Right lobe of liver (tissue), 6 donors: ENCODE data around the gene TCF25. TPM values are rescaled to one million over a fixed set of nuclear protein-coding genes. Genes with fewer than 3 reads are reported as not detected.
"Not testable (repeated sequence)": the region's sequence is repeated elsewhere in the genome, so short reads cannot be mapped to it uniquely, and the experiment has no call there.

Experiments
- ATAC-seq, 4 donors: fragments of 200-7000 bp; cut with Tn5 transposase; one replicate each; pipeline ENCODE4 v1.9.1; 2020; ENCODE audit warnings: mild to moderate bottlenecking in 4 of 4, moderate library complexity in 4 of 4
- DNase-seq, 3 donors: peaks; one replicate each; pipeline ENCODE4 v3.0.0-alpha.2; 2020
- H3K27ac ChIP-seq, 3 donors: fragments of 200-600 bp; one replicate each; pipeline ENCODE4 v1.8.0; 2022
- H3K27me3 ChIP-seq, 2 donors: fragments of 200-600 bp; one replicate each; pipeline ENCODE4 v1.8.0; 2022
- H3K36me3 ChIP-seq, 4 donors: fragments of 200-600 bp; sonication (generic) in 1 of 4; one replicate each; pipeline versions ENCODE4 v1.5.1 to v1.8.0; 2017 to 2022; ENCODE audit warnings: control low read depth in 1 of 4
- H3K4me1 ChIP-seq, 4 donors: fragments of 200-600 bp; sonication (generic) in 1 of 4; one replicate each; pipeline versions ENCODE4 v1.5.1 to v1.8.0; 2017 to 2022; ENCODE audit warnings: control low read depth in 1 of 4
- H3K4me3 ChIP-seq, 3 donors: fragments of 200-600 bp; one replicate each; pipeline ENCODE4 v1.8.0; 2022
- H3K9me3 ChIP-seq, 4 donors: fragments of 200-600 bp; sonication (generic) in 1 of 4; one replicate each; pipeline versions ENCODE4 v1.5.1 to v1.8.0; 2017 to 2022; ENCODE audit warnings: control low read depth in 1 of 4
- CTCF ChIP-seq, 4 donors: fragments of 200-600 bp in 3 of 4; fragments of 450-650 bp in 1 of 4; IDR thresholded peaks; one replicate each; pipeline versions ENCODE4 v1.5.1 to v1.8.0; 2016 to 2022; ENCODE audit warnings: antibody characterized with exemption in 4 of 4, mild to moderate bottlenecking in 2 of 4
- POLR2A ChIP-seq: fragments of 450-650 bp; IDR thresholded peaks from one replicate; pipeline ENCODE4 v1.6.1; 2017; ENCODE audit warnings: antibody characterized with exemption, mild to moderate bottlenecking
- WGBS: methylation state at CpG from one replicate; pipeline ENCODE4 v1.1.6; 2018; ENCODE audit warnings: low coverage, low lambda C conversion rate; ENCODE audit not compliant: insufficient coverage; ENCODE audit errors: missing lambda C conversion rate; 5-methylcytosine and 5-hydroxymethylcytosine counted together
- intact Hi-C, 2 donors: fragments of 100-400 bp; cut with DNase I; formaldehyde crosslinking; loops; one replicate each; pipeline versions ENCODE4 v1.11.2 to v1.14.1; 2022
- total RNA-seq, 6 experiments: library from RNA; depleted of rRNA in 2 of 6; stranded (reverse); fragments of >200 nt in 2 of 6; fragmentation: NEBNext Ultra II Directional in 3 of 6; extraction: Animal tissue kit (Norgen Biotek cat#: 25700) in 3 of 6; gene quantifications; one replicate each; pipeline versions ENCODE4 v1.1.0 to v1.2.4, GENCODE V29; 2016 to 2023
- donor health status: DM: no; HTN: yes; CAD: no.
- donor health status: DM: no; HTN: no; CAD: no.
- donor health status: DM: no; HTN: no; CAD: no.
- donor health status: DM: no; HTN: yes; CAD: no.
- donor health status: DM: no; HTN: yes; CAD: no.

TCF25 gene
- total RNA-seq, 6 experiments from 2014 or later = 66.6 to 91.6 (median 77.9) TPM

- DNase-seq (no peak), ATAC-seq (no peak)
- no peak overlapping the region for H3K27ac ChIP-seq
- H3K27me3 ChIP-seq = no peaks in the 10 kb centered on the region
- H3K4me3 ChIP-seq = no peak overlapping the region
- peaks cover 0 to 2% (median 0%) of the 10 kb centered on the region in 4 donors for H3K36me3 ChIP-seq
- no CpG with 5 or more reads among the region's 12 CpGs for WGBS
- H3K4me1 ChIP-seq = peaks cover 0 to 16% (median 5%) of the 10 kb centered on the region in 4 donors
- no peaks in the 10 kb centered on the region for H3K9me3 ChIP-seq
- no peak for TF ChIP-seq POLR2A
- no peak for TF ChIP-seq CTCF (IDR thresholded peaks at IDR 0.05)
- intact Hi-C loops = loop anchor here (5.0 to 10.0 kb wide), 3 partner anchors 43 to 165 kb away; partner anchors contain the start of genes SPATA2L (in 1 of the 2) and SPIRE2 (in 1 of the 2)
These were observed 3.5 kb upstream of the TCF25 start for GRCh38 chr16:89869911-89870310.

GRCh38 chr16:89870440-89870839 lies 3.0 kb upstream of the TCF25 start:
- Histone ChIP-seq H3K9me3 (no peaks in the 10 kb centered on the region), H3K27ac (no peak overlapping the region), H3K36me3 (peaks cover 0 to 6% (median 0%) of the 10 kb centered on the region in 4 donors), H3K4me1 (peaks cover 0 to 20% (median 7%) of the 10 kb centered on the region in 4 donors), H3K4me3 (no peak overlapping the region), H3K27me3 (no peaks in the 10 kb centered on the region)
- intact Hi-C loops = loop anchor here in 1 of 2 donors (5.0 to 10.0 kb wide), 2 partner anchors 43 to 166 kb away; partner anchors contain the start of genes SPATA2L and SPIRE2
- ATAC-seq = no peak
- TF ChIP-seq POLR2A (no peak), CTCF (IDR thresholded peaks at IDR 0.05) (no peak)
- no peak for DNase-seq
- WGBS = no CpG with 5 or more reads among the region's 6 CpGs

- Histone ChIP-seq H3K27me3 (no peaks in the 10 kb centered on the region), H3K4me3 (no peak overlapping the region), H3K9me3 (no peaks in the 10 kb centered on the region), H3K36me3 (peaks cover 0 to 6% (median 0%) of the 10 kb centered on the region in 4 donors), H3K4me1 (peaks cover 0 to 20% (median 7%) of the 10 kb centered on the region in 4 donors), H3K27ac (no peak overlapping the region)
- DNase-seq (no peak), ATAC-seq (no peak)
- 86% methylated on average over 7 of the region's 9 CpGs for WGBS
- no peak for TF ChIP-seq CTCF (IDR thresholded peaks at IDR 0.05)
- no peak for TF ChIP-seq POLR2A
- intact Hi-C loops = loop anchor here in 1 of 2 donors (5.0 to 10.0 kb wide), 2 partner anchors 45 to 167 kb away; partner anchors contain the start of genes SPATA2L and SPIRE2
These were observed 1.5 kb upstream of the TCF25 start for GRCh38 chr16:89871895-89872294.

GRCh38 chr16:89873972-89874689 lies 739 bp downstream of the TCF25 start:
- Histone ChIP-seq H3K4me1 (peaks cover 0 to 20% (median 7%) of the 10 kb centered on the region in 4 donors), H3K27ac (peak overlapping the region; percentile 99), H3K36me3 (peaks cover 0 to 14% (median 0%) of the 10 kb centered on the region in 4 donors), H3K27me3 (no peaks in the 10 kb centered on the region), H3K4me3 (peak overlapping the region; percentile 70 to 96 (median 89)), H3K9me3 (no peaks in the 10 kb centered on the region)
- intact Hi-C loops = loop anchor here in 1 of 2 donors (5.0 to 10.0 kb wide), 2 partner anchors 47 to 169 kb away; partner anchors contain the start of genes SPATA2L and SPIRE2
- ATAC-seq (peak; percentile 89 to 93 (median 91)), DNase-seq (peak; percentile 98)
- no peak for TF ChIP-seq POLR2A
- no peak for TF ChIP-seq CTCF (IDR thresholded peaks at IDR 0.05)
- 7% methylated on average over 26 of the region's 61 CpGs for WGBS

- peaks cover 0 to 11% (median 4%) of the 10 kb centered on the region in 4 donors for H3K4me1 ChIP-seq
- H3K27me3 ChIP-seq, ATAC-seq, H3K27ac ChIP-seq, H3K9me3 ChIP-seq, H3K4me3 ChIP-seq, DNase-seq: not testable (repeated sequence)
- intact Hi-C loops = loop anchor here in 1 of 2 donors (10.0 kb wide), 1 partner anchor 174 kb away; the partner anchor contains the start of gene SPATA2L
- peaks cover 6 to 54% (median 16%) of the 10 kb centered on the region in 4 donors for H3K36me3 ChIP-seq
- WGBS = 80% methylated on average over 1 of the region's 28 CpGs
These were observed 5.7 kb downstream of the TCF25 start for GRCh38 chr16:89879123-89879522.
